Lung (tissue), 12 donors: ENCODE measurements around the gene NSD1. TPM values are rescaled to one million over a fixed set of nuclear protein-coding genes. Genes with fewer than 3 reads are reported as not detected.

Experiments used
- ATAC-seq: fragments of 200-7000 bp; cut with Tn5 transposase; one replicate; pipeline ENCODE4 v1.9.1; 2020; ENCODE audit warnings: moderate number of reproducible peaks; ENCODE audit not compliant: insufficient read depth, low FRiP score
- DNase-seq, 3 donors: peaks; one replicate each; pipeline ENCODE4 v3.0.0-alpha.2; 2013 to 2017
- H3K27ac ChIP-seq, 2 donors: one replicate each; pipeline ENCODE4 v1.5.1; 2013; ENCODE audit warnings: mild to moderate bottlenecking in 2 of 2, moderate library complexity in 2 of 2, control low read depth in 1 of 2, inconsistent platforms in 1 of 2, low read depth in 1 of 2, low read length in 1 of 2
- H3K27me3 ChIP-seq, 3 donors: one replicate each; pipeline ENCODE4 v1.5.1; 2013; ENCODE audit warnings: low read length in 2 of 3; ENCODE audit not compliant: control insufficient read depth in 3 of 3, insufficient read depth in 3 of 3
- H3K36me3 ChIP-seq, 4 donors: one replicate each; pipeline ENCODE4 v1.5.1; 2013; ENCODE audit warnings: low read length in 4 of 4, mild to moderate bottlenecking in 1 of 4, moderate library complexity in 1 of 4; ENCODE audit not compliant: control insufficient read depth in 4 of 4, insufficient read depth in 4 of 4
- H3K4me1 ChIP-seq, 5 donors: one replicate each; pipeline ENCODE4 v1.5.1; 2013; ENCODE audit warnings: low read length in 5 of 5, mild to moderate bottlenecking in 2 of 5, moderate library complexity in 1 of 5; ENCODE audit not compliant: control insufficient read depth in 5 of 5, insufficient read depth in 5 of 5
- H3K4me3 ChIP-seq: one replicate; pipeline ENCODE4 v1.5.1; 2013; ENCODE audit warnings: mild to moderate bottlenecking, control low read depth, moderate library complexity
- H3K9ac ChIP-seq, 2 donors: one replicate each; pipeline ENCODE4 v1.5.1; 2013; ENCODE audit warnings: low read length in 2 of 2, control low read depth in 1 of 2; ENCODE audit not compliant: insufficient read depth in 1 of 2
- H3K9me3 ChIP-seq, 4 donors: one replicate each; pipeline ENCODE4 v1.5.1; 2013; ENCODE audit warnings: low read length in 3 of 4, mild to moderate bottlenecking in 1 of 4, moderate library complexity in 1 of 4; ENCODE audit not compliant: control insufficient read depth in 4 of 4, insufficient read depth in 3 of 4
- CTCF ChIP-seq: IDR thresholded peaks from 2 replicates; pipeline ENCODE4 v1.5.1; 2012; ENCODE audit warnings: mild to moderate bottlenecking; ENCODE audit errors: control extremely low read depth, extremely low read depth
- WGBS, 2 donors: extraction: QIAGEN DNeasy Blood & Tissue Kit; methylation state at CpG; one replicate each; pipeline ENCODE4 v1.1.7; 2013; 5-methylcytosine and 5-hydroxymethylcytosine counted together
- polyA plus RNA-seq, 2 donors: library from polyadenylated mRNA; stranded (reverse); fragments of 200-250 nt; gene quantifications; one replicate each; pipeline ENCODE4 v1.2.1, GENCODE V29; 2013
- total RNA-seq, 2 donors: library from RNA; depleted of rRNA in 1 of 2; stranded (reverse); fragments of >200 nt in 1 of 2; gene quantifications; one replicate each; pipeline ENCODE4 v1.2.1, GENCODE V29; 2014 to 2021
- donor health status: control.
- donor health status: control.
- donor health status: Bipolar disorder and iron deficiency.
- donor health status: healthy.
- donor health status: DM: yes; HTN: yes; CAD: no.

The NSD1 gene
- total and polyA plus RNA-seq, 4 donors = 8.0 to 81.7 (median 43.2) TPM

- Histone ChIP-seq H3K36me3 (peaks cover 0 to 23% (median 8%) of the 10 kb centered on the region in 4 donors), H3K27me3 (no peaks in the 10 kb centered on the region), H3K9ac (no peak overlapping the region), H3K27ac (no peak overlapping the region), H3K4me3 (no peak overlapping the region), H3K4me1 (peaks cover 0 to 14% (median 0%) of the 10 kb centered on the region in 5 donors), H3K9me3 (no peaks in the 10 kb centered on the region)
- WGBS, 2 donors = 73 to 84% methylated on average over 4 of the region's 4 CpGs
- TF ChIP-seq CTCF = no peak
- DNase-seq (no peak), ATAC-seq (no peak)
These were observed 98.8 kb downstream of the NSD1 start for GRCh38 chr5:177232358-177232757.

- Histone ChIP-seq H3K9me3 (no peaks in the 10 kb centered on the region), H3K4me1 (peaks cover 0 to 14% (median 0%) of the 10 kb centered on the region in 5 donors), H3K4me3 (no peak overlapping the region), H3K36me3 (peaks cover 0 to 24% (median 8%) of the 10 kb centered on the region in 4 donors), H3K27ac (peak overlapping the region in 1 of 2 donors; percentile 42), H3K9ac (no peak overlapping the region), H3K27me3 (no peaks in the 10 kb centered on the region)
- no peak for ATAC-seq
- DNase-seq = no peak
- 75 to 89% methylated on average over 1 of the region's 1 CpG for WGBS, 2 donors
- no peak for TF ChIP-seq CTCF
These were observed 99.2 kb downstream of the NSD1 start for GRCh38 chr5:177232761-177233160.

- 82 to 98% methylated on average over 4 of the region's 4 CpGs for WGBS, 2 donors
- H3K27ac ChIP-seq = peak overlapping the region in 1 of 2 donors; percentile 42
- no peak for DNase-seq
- H3K4me3 ChIP-seq = no peak overlapping the region
- H3K4me1 ChIP-seq = peaks cover 0 to 14% (median 0%) of the 10 kb centered on the region in 5 donors
- TF ChIP-seq CTCF = no peak
- H3K36me3 ChIP-seq = peaks cover 0 to 28% (median 10%) of the 10 kb centered on the region in 4 donors
- H3K9me3 ChIP-seq = no peaks in the 10 kb centered on the region
- no peaks in the 10 kb centered on the region for H3K27me3 ChIP-seq
- ATAC-seq = no peak
- H3K9ac ChIP-seq = no peak overlapping the region
These were observed 99.6 kb downstream of the NSD1 start for GRCh38 chr5:177233206-177233605.

GRCh38 chr5:177233802-177234201 lies 100.2 kb downstream of the NSD1 start:
- no peaks in the 10 kb centered on the region for H3K9me3 ChIP-seq
- H3K4me1 ChIP-seq = peaks cover 0 to 14% (median 0%) of the 10 kb centered on the region in 5 donors
- ATAC-seq (no peak), DNase-seq (no peak)
- H3K27ac ChIP-seq = no peak overlapping the region
- no peak overlapping the region for H3K4me3 ChIP-seq
- no peak overlapping the region for H3K9ac ChIP-seq
- peaks cover 2 to 33% (median 13%) of the 10 kb centered on the region in 4 donors for H3K36me3 ChIP-seq
- no peaks in the 10 kb centered on the region for H3K27me3 ChIP-seq
- TF ChIP-seq CTCF = no peak
